WTC11 (cell line): ENCODE data around the gene IL34. TPM values are rescaled to one million over a fixed set of nuclear protein-coding genes. Genes with fewer than 3 reads are reported as not detected.
A peak's percentile ranks its signal among the peaks of the same experiment; 100 is the strongest.

Source experiments
- ATAC-seq: fragments of 200-7000 bp; cut with Tn5 transposase; 2 replicates; pipeline ENCODE4 v1.10.0; 2021; ENCODE audit warnings: mild to moderate bottlenecking, moderate library complexity
- CTCF ChIA-PET: fragments of 300-600 bp; sonication (Branson Sonifier 250); formaldehyde crosslinking; loops from one replicate; lab custom pipeline; 2021; ENCODE audit warnings: antibody characterized with exemption; lab: Charles Lee
- POLR2A ChIA-PET: fragments of 350-600 bp; sonication (Branson Sonifier 250); formaldehyde crosslinking; loops from one replicate; lab custom pipeline; 2021; ENCODE audit warnings: antibody characterized with exemption; lab: Charles Lee
- DNase-seq: peaks from one replicate; pipeline ENCODE4 v3.0.0; 2021; ENCODE audit warnings: low spot score
- H3K27ac Mint-ChIP-seq: 2 replicates; pipeline ENCODE4 v1.8.0; 2021; ENCODE audit warnings: mixed read lengths
- H3K27me3 Mint-ChIP-seq: 2 replicates; pipeline ENCODE4 v1.8.0; 2021; ENCODE audit warnings: low read depth, mild to moderate bottlenecking, moderate library complexity, mixed read lengths
- H3K36me3 Mint-ChIP-seq: 2 replicates; pipeline ENCODE4 v1.8.0; 2021; ENCODE audit warnings: mixed read lengths
- H3K4me1 Mint-ChIP-seq: 2 replicates; pipeline ENCODE4 v1.8.0; 2022; ENCODE audit warnings: mixed read lengths
- H3K4me3 Mint-ChIP-seq: 2 replicates; pipeline ENCODE4 v1.8.0; 2021; ENCODE audit warnings: mild to moderate bottlenecking, moderate library complexity, mixed read lengths
- H3K9me3 Mint-ChIP-seq: 2 replicates; pipeline ENCODE4 v1.8.0; 2021; ENCODE audit warnings: mixed read lengths
- ATF3 ChIP-seq: sonication (generic); formaldehyde crosslinking; conservative IDR thresholded peaks from 2 replicates; pipeline ENCODE4 v1.8.1; 2022; ENCODE audit warnings: mild to moderate bottlenecking, missing genetic modification reagents
- EMX1 ChIP-seq: fragments of 250-450 bp; sonication (Bioruptor Pico); IDR thresholded peaks from 2 replicates; pipeline ENCODE4 v1.8.0; 2021; ENCODE audit warnings: mild to moderate bottlenecking
- ETV6 ChIP-seq: sonication (generic); formaldehyde crosslinking; IDR thresholded peaks from 2 replicates; pipeline ENCODE4 v1.8.1; 2022; ENCODE audit warnings: mild to moderate bottlenecking, missing genetic modification reagents
- FOXK1 ChIP-seq: sonication (generic); formaldehyde crosslinking; IDR thresholded peaks from 2 replicates; pipeline ENCODE4 v1.8.0; 2022; ENCODE audit warnings: mild to moderate bottlenecking, moderate library complexity, missing genetic modification reagents
- FOXP1 ChIP-seq: sonication (generic); formaldehyde crosslinking; IDR thresholded peaks from 2 replicates; pipeline ENCODE4 v1.8.0; 2022; ENCODE audit warnings: missing genetic modification reagents, mild to moderate bottlenecking, moderate library complexity, borderline replicate concordance
- HMGXB4 ChIP-seq: sonication (generic); formaldehyde crosslinking; IDR thresholded peaks from 2 replicates; pipeline ENCODE4 v1.8.1; 2023; ENCODE audit warnings: mild to moderate bottlenecking, moderate library complexity, missing genetic modification reagents
- IRF1 ChIP-seq: sonication (generic); formaldehyde crosslinking; IDR thresholded peaks from 2 replicates; pipeline ENCODE4 v1.8.0; 2023; ENCODE audit warnings: missing genetic modification reagents
- IRF2 ChIP-seq: sonication (generic); formaldehyde crosslinking; IDR thresholded peaks from 2 replicates; pipeline ENCODE4 v1.8.0; 2022; ENCODE audit warnings: low read depth, missing genetic modification reagents, borderline replicate concordance
- NFE2L1 ChIP-seq: sonication (generic); formaldehyde crosslinking; IDR thresholded peaks from 2 replicates; pipeline ENCODE4 v1.8.1; 2023; ENCODE audit warnings: missing genetic modification reagents
- NFYB ChIP-seq: sonication (generic); formaldehyde crosslinking; conservative IDR thresholded peaks from 2 replicates; pipeline ENCODE4 v1.8.0; 2022; ENCODE audit warnings: low read depth, missing genetic modification reagents
- NR2C2 ChIP-seq: sonication (generic); formaldehyde crosslinking; IDR thresholded peaks from 2 replicates; pipeline ENCODE4 v1.8.0; 2022; ENCODE audit warnings: mild to moderate bottlenecking, missing genetic modification reagents
- RELA ChIP-seq: sonication (generic); formaldehyde crosslinking; IDR thresholded peaks from 2 replicates; pipeline ENCODE4 v1.8.1; 2022; ENCODE audit warnings: missing genetic modification reagents, mild to moderate bottlenecking, borderline replicate concordance
- TEAD1 ChIP-seq: sonication (generic); formaldehyde crosslinking; IDR thresholded peaks from 2 replicates; pipeline ENCODE4 v1.8.0; 2022; ENCODE audit warnings: mild to moderate bottlenecking, missing genetic modification reagents
- TP53 ChIP-seq: sonication (generic); formaldehyde crosslinking; IDR thresholded peaks from 2 replicates; pipeline ENCODE4 v1.8.1; 2023; ENCODE audit warnings: mild to moderate bottlenecking, missing genetic modification reagents
- USF1 ChIP-seq: sonication (generic); formaldehyde crosslinking; IDR thresholded peaks from 2 replicates; pipeline ENCODE4 v1.8.0; 2022; ENCODE audit warnings: mild to moderate bottlenecking, missing genetic modification reagents
- ZBTB21 ChIP-seq: sonication (generic); formaldehyde crosslinking; IDR thresholded peaks from 2 replicates; pipeline ENCODE4 v1.8.1; 2023; ENCODE audit warnings: mild to moderate bottlenecking, missing genetic modification reagents, borderline replicate concordance
- ZNF232 ChIP-seq: sonication (generic); formaldehyde crosslinking; IDR thresholded peaks from 2 replicates; pipeline ENCODE4 v1.8.0; 2022; ENCODE audit warnings: mild to moderate bottlenecking, missing genetic modification reagents
- ZNF263 ChIP-seq: sonication (generic); formaldehyde crosslinking; IDR thresholded peaks from 2 replicates; pipeline ENCODE4 v1.8.1; 2022; ENCODE audit warnings: low read depth, mild to moderate bottlenecking, moderate library complexity, missing genetic modification reagents
- ZNF281 ChIP-seq: sonication (generic); formaldehyde crosslinking; IDR thresholded peaks from 2 replicates; pipeline ENCODE4 v1.8.0; 2023; ENCODE audit warnings: mild to moderate bottlenecking, missing genetic modification reagents
- ZNF512 ChIP-seq: sonication (generic); formaldehyde crosslinking; IDR thresholded peaks from 2 replicates; pipeline ENCODE4 v1.8.1; 2022; ENCODE audit warnings: missing genetic modification reagents, borderline replicate concordance
- total RNA-seq: library from RNA; stranded (reverse); gene quantifications from 3 replicates; pipeline ENCODE4 v1.2.3, GENCODE V29; 2021

The IL34 gene
- total RNA-seq, 1 experiment from 2014 or later = 8.8 TPM

GRCh38 chr16:70695331-70696070, 49.1 kb downstream of the IL34 start:
- POLR2A ChIA-PET = interaction anchor here (1.4 kb wide), 1 partner anchor 8 kb away, joined by 4 read pairs; no protein-coding TSS in a partner anchor
- Mint-ChIP-seq H3K4me3 (no peak overlapping the region; the same call in 1 of the 2 replicates), H3K9me3 (no peaks in the 10 kb centered on the region), H3K4me1 (peaks cover 24% of the 10 kb centered on the region), H3K27me3 (no peaks in the 10 kb centered on the region), H3K36me3 (peaks cover 2% of the 10 kb centered on the region; the same call in 1 of the 2 replicates), H3K27ac (peak overlapping the region; percentile 95)
- DNase-seq = no peak
- TF ChIP-seq ZBTB21 (CRISPR knock-in tag) = no peak
- TF ChIP-seq USF1 (CRISPR knock-in tag) = no peak
- no peak for TF ChIP-seq NR2C2 (CRISPR knock-in tag)
- no peak for TF ChIP-seq TP53 (CRISPR knock-in tag)
- no peak for TF ChIP-seq ETV6
- no peak for TF ChIP-seq RELA
- no peak for TF ChIP-seq EMX1
- no peak for TF ChIP-seq IRF1 (CRISPR knock-in tag)
- TF ChIP-seq ZNF281 (CRISPR knock-in tag) = no peak
- TF ChIP-seq TEAD1 (CRISPR knock-in tag) = no peak
- no peak for TF ChIP-seq NFYB (CRISPR knock-in tag)
- TF ChIP-seq ATF3 (CRISPR knock-in tag) = no peak
- no peak for TF ChIP-seq FOXP1 (CRISPR knock-in tag)
- TF ChIP-seq IRF2 (CRISPR knock-in tag) = no peak
- TF ChIP-seq ZNF263 = no peak
- TF ChIP-seq HMGXB4 = no peak
- TF ChIP-seq NFE2L1 = no peak
- no peak for TF ChIP-seq FOXK1 (CRISPR knock-in tag)
- no peak for TF ChIP-seq ZNF512
- TF ChIP-seq ZNF232 = no peak
- ATAC-seq = peak; percentile 10
- CTCF ChIA-PET = interaction anchor here (0.6 to 2.5 kb wide), 11 partner anchors 8 to 444 kb away, joined by 3 to 15 read pairs (median 6); partner anchors contain the start of gene EXOSC6
